Panc1 (cell line): Measurements from ENCODE around the gene RAI1.

Experiments
- CTCF ChIP-seq: fragments of 450-650 bp; IDR thresholded peaks from 2 replicates; pipeline ENCODE4 v1.5.1; 2017; ENCODE audit warnings: mild to moderate bottlenecking
- POLR2AphosphoS5 ChIP-seq: IDR thresholded peaks from 2 replicates; pipeline ENCODE4 v1.6.1; 2012; ENCODE audit warnings: mild to moderate bottlenecking, low read depth, low read length, moderate library complexity
- REST ChIP-seq, 2 experiments: IDR thresholded peaks; 2 replicates each; pipeline ENCODE4 v1.6.1; 2011 to 2012; ENCODE audit warnings: low read depth in 2 of 2, control low read depth in 1 of 2, low read length in 1 of 2, mild to moderate bottlenecking in 1 of 2, moderate library complexity in 1 of 2; ENCODE audit not compliant: insufficient read depth in 1 of 2
- TCF7L2 ChIP-seq: IDR thresholded peaks from 2 replicates; pipeline ENCODE4 v1.6.1; 2011; ENCODE audit warnings: mild to moderate bottlenecking, low read depth, low read length, inconsistent platforms

GRCh38 chr17:17701112-17701511, 19.9 kb downstream of the RAI1 start:
- TF ChIP-seq CTCF: no peak
- TF ChIP-seq POLR2AphosphoS5: no peak
- TF ChIP-seq TCF7L2: no peak
- no peak for TF ChIP-seq REST (IDR thresholded peaks at IDR 0.05; ENCODE audit: insufficient read depth in 1 of 2, low read depth in 2 of 2, low read length in 1 of 2)
